Thoracic aorta (tissue), 2 donors: Measurements from ENCODE around the gene DNMT3B. TPM values are rescaled to one million over a fixed set of nuclear protein-coding genes. Genes with fewer than 3 reads are reported as not detected.

ENCODE experiments used
- ATAC-seq: fragments of 150-250 bp; one replicate; pipeline ENCODE4 v1.8.0; 2017; ENCODE audit warnings: low read depth; ENCODE audit not compliant: insufficient number of reproducible peaks, low FRiP score
- DNase-seq: peaks from one replicate; pipeline ENCODE4 v3.0.0-alpha.2; 2020; ENCODE audit warnings: low spot score
- H3K27ac ChIP-seq, 2 donors: fragments of 200-600 bp; sonication (generic); 1 replicate in 1 of 2; 2 replicates in 1 of 2; pipeline ENCODE4 v1.5.1; 2016; ENCODE audit warnings: mild to moderate bottlenecking in 2 of 2, moderate library complexity in 2 of 2
- H3K27me3 ChIP-seq: fragments of 200-600 bp; sonication (generic); replicated peaks from 2 replicates; pipeline ENCODE4 v1.6.0; 2016; ENCODE audit warnings: mild to moderate bottlenecking; ENCODE audit not compliant: insufficient read depth
- H3K36me3 ChIP-seq: fragments of 200-600 bp; sonication (generic); one replicate; pipeline ENCODE4 v1.5.1; 2016
- H3K4me1 ChIP-seq, 2 donors: fragments of 200-600 bp; sonication (generic); 1 replicate in 1 of 2; 2 replicates in 1 of 2; pipeline versions ENCODE4 v1.5.1 to v1.6.0; 2016; ENCODE audit warnings: low read depth in 2 of 2, mild to moderate bottlenecking in 1 of 2; ENCODE audit not compliant: control insufficient read depth in 1 of 2
- H3K4me3 ChIP-seq: fragments of 200-600 bp; sonication (generic); 2 replicates; pipeline ENCODE4 v1.5.1; 2016; ENCODE audit warnings: mild to moderate bottlenecking
- H3K9me3 ChIP-seq: fragments of 200-600 bp; sonication (generic); 2 replicates; pipeline ENCODE4 v1.5.1; 2016
- total RNA-seq, 2 donors: library from RNA; depleted of rRNA; stranded (reverse); fragments of >200 nt; gene quantifications; one replicate each; pipeline versions ENCODE4 v1.1.0 to v1.2.3, GENCODE V29; 2016
- TF ChIP-seq, protein P1 (sequence below): fragments of 200-600 bp; sonication (generic); IDR thresholded peaks from one replicate; pipeline ENCODE4 v1.5.1; 2019; ENCODE audit warnings: antibody characterized with exemption

DNMT3B gene
- total RNA-seq, 2 donors from 2014 or later: 0.81 to 1.3 TPM

- ATAC-seq (no peak), DNase-seq (no peak)
- no peaks in the 10 kb centered on the region for H3K9me3 ChIP-seq
- no peaks in the 10 kb centered on the region for H3K36me3 ChIP-seq
- TF ChIP-seq, protein P1, sequence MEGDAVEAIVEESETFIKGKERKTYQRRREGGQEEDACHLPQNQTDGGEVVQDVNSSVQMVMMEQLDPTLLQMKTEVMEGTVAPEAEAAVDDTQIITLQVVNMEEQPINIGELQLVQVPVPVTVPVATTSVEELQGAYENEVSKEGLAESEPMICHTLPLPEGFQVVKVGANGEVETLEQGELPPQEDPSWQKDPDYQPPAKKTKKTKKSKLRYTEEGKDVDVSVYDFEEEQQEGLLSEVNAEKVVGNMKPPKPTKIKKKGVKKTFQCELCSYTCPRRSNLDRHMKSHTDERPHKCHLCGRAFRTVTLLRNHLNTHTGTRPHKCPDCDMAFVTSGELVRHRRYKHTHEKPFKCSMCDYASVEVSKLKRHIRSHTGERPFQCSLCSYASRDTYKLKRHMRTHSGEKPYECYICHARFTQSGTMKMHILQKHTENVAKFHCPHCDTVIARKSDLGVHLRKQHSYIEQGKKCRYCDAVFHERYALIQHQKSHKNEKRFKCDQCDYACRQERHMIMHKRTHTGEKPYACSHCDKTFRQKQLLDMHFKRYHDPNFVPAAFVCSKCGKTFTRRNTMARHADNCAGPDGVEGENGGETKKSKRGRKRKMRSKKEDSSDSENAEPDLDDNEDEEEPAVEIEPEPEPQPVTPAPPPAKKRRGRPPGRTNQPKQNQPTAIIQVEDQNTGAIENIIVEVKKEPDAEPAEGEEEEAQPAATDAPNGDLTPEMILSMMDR: no peak
- H3K4me1 ChIP-seq: no peaks in the 10 kb centered on the region
- no peaks in the 10 kb centered on the region for H3K27me3 ChIP-seq
- no peak overlapping the region for H3K27ac ChIP-seq
- no peak overlapping the region for H3K4me3 ChIP-seq
Measured at GRCh38 chr20:32777177-32777956, 15.2 kb downstream of the DNMT3B start.

DNA sequence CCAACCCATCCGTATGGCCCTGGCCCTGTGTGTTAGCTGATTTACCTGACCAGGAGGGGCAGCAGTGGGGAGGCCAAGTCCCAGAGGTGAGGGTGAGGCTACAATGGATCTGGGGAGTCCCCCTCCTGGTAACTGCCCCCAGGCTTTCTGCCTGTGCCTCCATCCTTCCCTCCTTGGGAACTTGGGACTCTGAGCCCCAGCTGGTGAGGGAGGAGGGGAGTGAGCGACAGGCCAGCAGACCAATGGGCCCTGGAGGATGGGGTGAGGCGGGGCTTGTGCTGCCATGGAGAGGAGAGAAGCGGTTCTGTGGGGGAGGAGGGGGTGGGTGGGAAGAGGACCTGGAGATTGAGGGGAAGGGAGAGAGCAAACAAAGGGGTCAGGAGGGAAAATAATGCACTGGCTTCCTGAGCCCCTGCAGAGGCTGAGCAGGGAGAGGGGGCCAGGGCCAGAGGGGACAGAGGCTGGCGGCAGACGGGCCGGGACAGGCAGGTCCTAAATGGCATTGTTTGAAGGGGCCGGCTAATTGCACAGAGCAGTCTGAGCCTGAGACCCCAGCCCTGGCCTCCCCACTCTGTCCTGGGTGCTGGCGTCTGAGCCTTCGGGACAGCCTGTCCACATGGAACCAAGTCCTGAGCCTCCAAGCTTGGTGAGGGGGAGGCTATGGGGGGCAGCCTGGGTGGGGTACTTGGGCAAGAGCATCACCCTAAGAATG, 17.5 kb downstream of the DNMT3B start:
- Histone ChIP-seq H3K4me1 (no peaks in the 10 kb centered on the region), H3K9me3 (no peaks in the 10 kb centered on the region), H3K36me3 (no peaks in the 10 kb centered on the region), H3K4me3 (no peak overlapping the region), H3K27me3 (no peaks in the 10 kb centered on the region), H3K27ac (no peak overlapping the region)
- DNase-seq: no peak
- no peak for ATAC-seq
- TF ChIP-seq, protein P1: no peak

GRCh38 chr20:32780278-32780677, 18.1 kb downstream of the DNMT3B start:
- Histone ChIP-seq H3K27ac (no peak overlapping the region), H3K36me3 (no peaks in the 10 kb centered on the region), H3K27me3 (no peaks in the 10 kb centered on the region), H3K9me3 (no peaks in the 10 kb centered on the region), H3K4me1 (no peaks in the 10 kb centered on the region), H3K4me3 (no peak overlapping the region)
- ATAC-seq (no peak), DNase-seq (no peak)
- TF ChIP-seq, protein P1: no peak

- Histone ChIP-seq H3K4me1 (no peaks in the 10 kb centered on the region), H3K36me3 (no peaks in the 10 kb centered on the region), H3K9me3 (no peaks in the 10 kb centered on the region), H3K27me3 (no peaks in the 10 kb centered on the region), H3K27ac (no peak overlapping the region), H3K4me3 (no peak overlapping the region)
- ATAC-seq: no peak
- TF ChIP-seq, protein P1: no peak
- DNase-seq: no peak
Measured at GRCh38 chr20:32780749-32781655, 18.8 kb downstream of the DNMT3B start.
